SK-N-SH (cell line): ENCODE data around the gene NAA11. TPM values are rescaled to one million over a fixed set of nuclear protein-coding genes. Genes with fewer than 3 reads are reported as not detected.

Experiments
- CTCF ChIA-PET: fragments of 300-600, 350-600 bp; formaldehyde crosslinking; extraction: SDS; loops from one replicate; lab custom pipeline; 2021; lab: Yijun Ruan, JAX
- POLR2A ChIA-PET: fragments of 350-600 bp; sonication (Branson Sonifier 250); formaldehyde crosslinking; extraction: SDS; loops from one replicate; lab custom pipeline; 2020; ENCODE audit warnings: antibody characterized with exemption, inconsistent platforms; lab: Yijun Ruan, JAX
- DNase-seq: peaks from one replicate; pipeline ENCODE4 v3.0.0; 2012
- H2AFZ ChIP-seq: fragments of 200-600 bp; sonication (generic); 2 replicates; pipeline ENCODE4 v1.8.1; 2016; ENCODE audit warnings: antibody characterized with exemption, mild to moderate bottlenecking, low read depth
- H3F3A ChIP-seq: fragments of 200-600 bp; sonication (generic); replicated peaks from 2 replicates; pipeline ENCODE3; 2016; ENCODE audit warnings: antibody characterized with exemption, mild to moderate bottlenecking; ENCODE audit not compliant: insufficient read depth
- H3K27ac ChIP-seq, 2 experiments: fragments of 200-500 bp in 1 of 2; fragments of 200-600 bp in 1 of 2; sonication (Bioruptor generic) in 1 of 2; sonication (generic), shearing (Covaris generic) in 1 of 2; 2 replicates each; pipeline versions ENCODE4 v1.5.1 to v1.6.1; 2014 to 2016; ENCODE audit warnings: low read depth in 2 of 2, inconsistent platforms in 1 of 2, low read length in 1 of 2, mild to moderate bottlenecking in 1 of 2, mixed read lengths in 1 of 2
- H3K27me3 ChIP-seq: fragments of 200-600 bp; sonication (generic), shearing (Covaris generic); 2 replicates; pipeline ENCODE4 v1.6.1; 2016; ENCODE audit warnings: mixed run types; ENCODE audit not compliant: insufficient read depth
- H3K36me3 ChIP-seq, 2 experiments: fragments of 200-500 bp in 1 of 2; fragments of 200-600 bp in 1 of 2; sonication (Bioruptor generic) in 1 of 2; sonication (generic) in 1 of 2; replicated peaks in 1 of 2; 2 replicates each; pipeline versions ENCODE3 to v1.5.1; 2014 to 2016; ENCODE audit warnings: low read length in 1 of 2, mild to moderate bottlenecking in 1 of 2; ENCODE audit not compliant: insufficient read depth in 2 of 2, control insufficient read depth in 1 of 2
- H3K4me1 ChIP-seq, 2 experiments: fragments of 200-500 bp in 1 of 2; fragments of 200-600 bp in 1 of 2; sonication (Bioruptor generic) in 1 of 2; sonication (generic), shearing (Covaris generic) in 1 of 2; 2 replicates each; pipeline versions ENCODE4 v1.5.1 to v1.6.1; 2014 to 2016; ENCODE audit warnings: low read depth in 1 of 2, low read length in 1 of 2, mixed run types in 1 of 2; ENCODE audit not compliant: insufficient read depth in 2 of 2, control insufficient read depth in 1 of 2
- H3K4me2 ChIP-seq: fragments of 200-600 bp; sonication (generic), shearing (Covaris generic); 2 replicates; pipeline ENCODE4 v1.6.1; 2017; ENCODE audit warnings: mixed run types
- H3K4me3 ChIP-seq, 2 experiments: fragments of 200-500 bp in 1 of 2; fragments of 200-600 bp in 1 of 2; sonication (Bioruptor generic) in 1 of 2; sonication (generic), shearing (Covaris generic) in 1 of 2; 2 replicates each; pipeline versions ENCODE4 v1.5.1 to v1.8.1; 2014 to 2016; ENCODE audit warnings: low read depth in 2 of 2, inconsistent platforms in 1 of 2, low read length in 1 of 2, mild to moderate bottlenecking in 1 of 2, mixed read lengths in 1 of 2, moderate library complexity in 1 of 2
- H3K79me2 ChIP-seq: fragments of 200-600 bp; sonication (generic); 2 replicates; pipeline ENCODE4 v1.8.1; 2017; ENCODE audit warnings: mild to moderate bottlenecking; ENCODE audit not compliant: insufficient read depth
- H3K9ac ChIP-seq: fragments of 200-600 bp; sonication (generic); 2 replicates; pipeline ENCODE4 v1.6.1; 2017; ENCODE audit warnings: mixed run types
- H3K9me2 ChIP-seq: fragments of 200-600 bp; sonication (generic); 2 replicates; pipeline ENCODE4 v1.6.1; 2017; ENCODE audit warnings: mixed run types
- H3K9me3 ChIP-seq: fragments of 200-600 bp; sonication (generic); 2 replicates; pipeline ENCODE4 v1.6.1; 2017; ENCODE audit warnings: mixed run types, mild to moderate bottlenecking, moderate library complexity
- H4K20me1 ChIP-seq: fragments of 200-600 bp; sonication (generic); 2 replicates; pipeline ENCODE4 v1.6.1; 2017; ENCODE audit warnings: mild to moderate bottlenecking, mixed run types; ENCODE audit not compliant: insufficient read depth
- ELF1 ChIP-seq: IDR thresholded peaks from 2 replicates; pipeline ENCODE4 v1.4.0; 2012
- EZH2phosphoT487 ChIP-seq: fragments of 200-600 bp; sonication (generic); IDR thresholded peaks from 2 replicates; pipeline ENCODE4 v1.6.1; 2017; ENCODE audit warnings: low read depth, mixed run types, mild to moderate bottlenecking, antibody characterized with exemption, moderate library complexity, borderline replicate concordance
- FOXJ3 ChIP-seq: sonication (generic); formaldehyde crosslinking; IDR thresholded peaks from 2 replicates; pipeline ENCODE4 v1.5.1; 2020; ENCODE audit warnings: mild to moderate bottlenecking, missing genetic modification reagents
- FOXM1 ChIP-seq: IDR thresholded peaks from 2 replicates; pipeline ENCODE4 v1.4.0; 2012; ENCODE audit warnings: low read depth, mild to moderate bottlenecking
- GABPA ChIP-seq: IDR thresholded peaks from 2 replicates; pipeline ENCODE4 v1.4.0; 2012; ENCODE audit warnings: low read depth, mild to moderate bottlenecking
- GATA2 ChIP-seq: sonication (generic); formaldehyde crosslinking; IDR thresholded peaks from 2 replicates; pipeline ENCODE4 v1.5.0; 2020; ENCODE audit warnings: mild to moderate bottlenecking, missing genetic modification reagents
- MAX ChIP-seq: IDR thresholded peaks from 2 replicates; pipeline ENCODE4 v1.4.0; 2012; ENCODE audit warnings: low read depth
- NRF1 ChIP-seq: IDR thresholded peaks from 2 replicates; pipeline ENCODE4 v1.6.1; 2012; ENCODE audit warnings: low read depth, mild to moderate bottlenecking, low read length
- PBX3 ChIP-seq: IDR thresholded peaks from 2 replicates; pipeline ENCODE4; 2012
- SIN3A ChIP-seq: IDR thresholded peaks from 2 replicates; pipeline ENCODE4 v1.6.1; 2012; ENCODE audit warnings: low read depth, mild to moderate bottlenecking, low read length, moderate library complexity, borderline replicate concordance
- SMC3 ChIP-seq: IDR thresholded peaks from 2 replicates; pipeline ENCODE4 v1.6.1; 2012; ENCODE audit warnings: low read depth, low read length, improper control_type of control experiment
- TCF12 ChIP-seq: IDR thresholded peaks from 2 replicates; pipeline ENCODE4 v1.4.0; 2012
- USF1 ChIP-seq: IDR thresholded peaks from 2 replicates; pipeline ENCODE4 v1.4.0; 2012; ENCODE audit warnings: low read depth, borderline replicate concordance
- YY1 ChIP-seq: IDR thresholded peaks from 2 replicates; pipeline ENCODE4 v1.4.0; 2012; ENCODE audit warnings: low read depth, mild to moderate bottlenecking
- WGBS: methylation state at CpG from one replicate; pipeline ENCODE4 v1.1.6; 2017; ENCODE audit warnings: low lambda C conversion rate; 5-methylcytosine and 5-hydroxymethylcytosine counted together
- polyA plus RNA-seq, 3 experiments: library from polyadenylated mRNA; depleted of rRNA; stranded (reverse); fragments of >200 nt; gene quantifications; 2 replicates each; pipeline ENCODE4 v1.2.3, GENCODE V29; 2012

Gene NAA11
- polyA plus RNA-seq, 1 of the 3 experiments (the other 2 are of a cell fraction), result not detected

- Histone ChIP-seq H3F3A (no peaks in the 10 kb centered on the region), H2AFZ (no peak overlapping the region), H3K27me3 (no peaks in the 10 kb centered on the region), H3K79me2 (no peaks in the 10 kb centered on the region), H3K4me3 (no peak overlapping the region), H3K9me3 (no peaks in the 10 kb centered on the region), H3K9ac (no peak overlapping the region), H3K27ac (no peak overlapping the region), H3K9me2 (no peaks in the 10 kb centered on the region), H3K4me2 (no peak overlapping the region), H4K20me1 (no peaks in the 10 kb centered on the region), H3K36me3 (no peaks in the 10 kb centered on the region), H3K4me1 (no peaks in the 10 kb centered on the region; a peak in 1 of 4 replicates)
- ChIA-PET POLR2A (no interaction called here), CTCF (no interaction called here)
- 41% methylated on average over 2 of the region's 2 CpGs for WGBS
- no peak for DNase-seq
- TF ChIP-seq PBX3 (no peak), USF1 (no peak), EZH2phosphoT487 (no peak), GATA2 (0 out of 2 replicates have a peak, but pooled peaks have one; percentile 6), NRF1 (no peak)
Measured at GRCh38 chr4:79315891-79316290, 10.0 kb downstream of the NAA11 start.

GRCh38 chr4:79311279-79311678, 14.6 kb downstream of the NAA11 start:
- POLR2A ChIA-PET, result no interaction called here
- TF ChIP-seq YY1 (no peak), TCF12 (no peak), GABPA (no peak), ELF1 (no peak), FOXM1 (no peak), FOXJ3 (no peak), NRF1 (no peak), SIN3A (no peak), MAX (no peak), SMC3 (no peak)
- Histone ChIP-seq H2AFZ (no peak overlapping the region), H3K9me2 (no peaks in the 10 kb centered on the region), H3K9me3 (no peaks in the 10 kb centered on the region), H3K27ac (no peak overlapping the region), H3K36me3 (no peaks in the 10 kb centered on the region), H3K4me1 (no peaks in the 10 kb centered on the region; a peak in 1 of 4 replicates), H3K9ac (no peak overlapping the region), H3K4me2 (no peak overlapping the region), H3K4me3 (no peak overlapping the region), H3K79me2 (no peaks in the 10 kb centered on the region), H3K27me3 (no peaks in the 10 kb centered on the region), H3F3A (no peaks in the 10 kb centered on the region), H4K20me1 (no peaks in the 10 kb centered on the region)
- 68% methylated on average over 1 of the region's 1 CpG for WGBS
- CTCF ChIA-PET, result no interaction called here
- DNase-seq, result no peak
